HG02840 (cell line): ENCODE results near the gene MOV10L1.
"Not testable (repeated sequence)": the region's sequence is repeated elsewhere in the genome, so short reads cannot be mapped to it uniquely, and the experiment has no call there.

ENCODE experiments used
- ATAC-seq: cut with Tn5 transposase; IDR thresholded peaks from one replicate; pipeline ENCODE4 v1.9.1; 2021; ENCODE audit warnings: mild to moderate bottlenecking, moderate library complexity, moderate number of reproducible peaks; ENCODE audit not compliant: unreplicated experiment, low FRiP score

Gene MOV10L1

GRCh38 chr22:50199251-50199721 is 109.5 kb downstream of the MOV10L1 start:
- ATAC-seq = no peak

GRCh38 chr22:50199829-50200460 is 110.1 kb downstream of the MOV10L1 start:
- ATAC-seq = peak; percentile 4

- ATAC-seq = peak; percentile 63
Measured at GRCh38 chr22:50200461-50201190, 110.8 kb downstream of the MOV10L1 start, which contains the start of gene SELENOO. Gene SELENOO, plus strand, starts transcription at chr22:50201011. Its CDS starts 26 bp downstream, at chr22:50201037.

- peak; percentile 32 for ATAC-seq
Measured at GRCh38 chr22:50201191-50202129, 111.7 kb downstream of the MOV10L1 start.

GRCh38 chr22:50202130-50202666 is 112.4 kb downstream of the MOV10L1 start:
- no peak for ATAC-seq

GRCh38 chr22:50203288-50203687 is 113.5 kb downstream of the MOV10L1 start:
- no peak for ATAC-seq

- no peak for ATAC-seq
Measured at GRCh38 chr22:50204571-50204970, 114.8 kb downstream of the MOV10L1 start.

- not testable (repeated sequence) for ATAC-seq
Measured at GRCh38 chr22:50204998-50205397, 115.2 kb downstream of the MOV10L1 start.

- ATAC-seq = no peak
Measured at GRCh38 chr22:50205781-50206569, 116.2 kb downstream of the MOV10L1 start.

GRCh38 chr22:50206599-50206998 is 116.8 kb downstream of the MOV10L1 start:
- no peak for ATAC-seq

GRCh38 chr22:50207383-50208140 is 117.8 kb downstream of the MOV10L1 start:
- ATAC-seq = no peak

- ATAC-seq = no peak
Measured at GRCh38 chr22:50208430-50208938, 118.7 kb downstream of the MOV10L1 start.

- ATAC-seq = no peak
Measured at GRCh38 chr22:50208939-50209892, 119.4 kb downstream of the MOV10L1 start.

- no peak for ATAC-seq
Measured at GRCh38 chr22:50209893-50210292, 120.1 kb downstream of the MOV10L1 start.

GRCh38 chr22:50210378-50211139 is 120.8 kb downstream of the MOV10L1 start:
- ATAC-seq = no peak

- ATAC-seq = no peak
Measured at GRCh38 chr22:50211147-50211546, 121.3 kb downstream of the MOV10L1 start.
